Measurements from ENCODE around the gene NUP160.
"Not testable (repeated sequence)": the region's sequence is repeated elsewhere in the genome, so short reads cannot be mapped to it uniquely, and the experiment has no call there.

NUP160 gene

DNA sequence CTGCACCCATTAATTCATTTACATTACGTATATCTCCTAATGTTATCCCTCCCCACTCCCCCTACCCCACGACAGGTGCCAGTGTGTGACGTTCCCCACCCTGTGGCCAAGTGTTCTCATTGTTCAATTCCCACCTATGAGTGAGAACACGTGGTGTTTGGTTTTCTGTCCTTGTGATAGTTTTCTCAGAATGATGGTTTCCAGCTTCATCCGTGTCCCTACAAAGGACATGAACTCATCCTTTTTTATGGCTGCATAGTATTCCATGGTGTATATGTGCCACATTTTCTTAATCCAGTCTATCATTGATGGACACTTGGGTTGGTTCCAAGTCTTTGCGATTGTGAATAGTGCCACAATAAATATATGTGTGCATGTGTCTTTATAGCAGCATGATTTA lies 25.5 kb downstream of the NUP160 start:
- DNase-seq; in situ Hi-C loops (cut with MboI; ENCODE audit: low pct_unique_long_range_greater_than_20kb, low sequenced_read_pairs): not testable (repeated sequence)

- no peak for DNase-seq
- in situ Hi-C loops (cut with MboI; ENCODE audit: low pct_unique_long_range_greater_than_20kb, low sequenced_read_pairs), result no loop called here
These were observed 28.4 kb downstream of the NUP160 start for GRCh38 chr11:47819743-47820142.

DNA sequence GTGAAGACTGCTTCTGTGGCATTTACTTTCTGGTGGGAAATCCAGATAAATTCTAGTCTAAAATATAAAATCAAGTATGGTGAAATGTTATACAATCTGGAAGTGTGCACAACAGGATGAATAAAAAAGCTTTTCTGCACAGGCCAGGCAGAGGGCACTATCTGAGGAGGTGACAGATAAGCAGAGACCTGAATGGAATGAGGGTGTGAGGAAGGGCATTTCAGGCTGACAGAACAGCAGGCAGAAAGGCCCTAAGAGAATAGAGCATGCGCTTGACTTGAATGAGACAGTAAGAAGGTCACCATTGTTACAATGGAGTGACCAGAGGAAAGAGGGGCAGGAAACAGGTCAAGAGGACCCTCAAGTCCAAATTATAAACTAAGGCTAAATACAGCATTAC lies 47.4 kb downstream of the NUP160 start:
- in situ Hi-C loops (cut with MboI; ENCODE audit: low pct_unique_long_range_greater_than_20kb, low sequenced_read_pairs), result no loop called here
- DNase-seq, result no peak

DNA sequence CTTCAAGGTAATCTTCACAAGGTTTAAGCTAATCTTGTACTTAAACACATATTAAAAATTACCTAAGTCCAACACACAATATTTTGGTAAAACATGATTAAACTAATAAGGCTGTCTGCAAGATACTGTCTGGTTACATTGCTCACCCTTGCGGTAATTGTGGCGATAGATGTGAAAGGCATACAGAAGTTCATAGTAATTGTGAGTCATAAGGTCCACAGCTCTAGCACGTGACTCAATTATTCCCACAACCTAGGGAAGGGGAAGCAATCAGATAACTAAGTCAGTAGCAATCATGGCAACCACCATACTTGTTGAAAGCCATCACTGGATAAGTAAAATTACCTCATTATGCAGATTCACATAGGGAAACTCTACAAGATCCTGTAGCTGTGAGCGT lies 50.5 kb downstream of the NUP160 start:
- in situ Hi-C loops (cut with MboI; ENCODE audit: low pct_unique_long_range_greater_than_20kb, low sequenced_read_pairs), result no loop called here
- no peak for DNase-seq

GRCh38 chr11:47791774-47792430 lies 56.2 kb downstream of the NUP160 start:
- in situ Hi-C loops (cut with MboI; ENCODE audit: low pct_unique_long_range_greater_than_20kb, low sequenced_read_pairs), result no loop called here
- no peak for DNase-seq

DNA sequence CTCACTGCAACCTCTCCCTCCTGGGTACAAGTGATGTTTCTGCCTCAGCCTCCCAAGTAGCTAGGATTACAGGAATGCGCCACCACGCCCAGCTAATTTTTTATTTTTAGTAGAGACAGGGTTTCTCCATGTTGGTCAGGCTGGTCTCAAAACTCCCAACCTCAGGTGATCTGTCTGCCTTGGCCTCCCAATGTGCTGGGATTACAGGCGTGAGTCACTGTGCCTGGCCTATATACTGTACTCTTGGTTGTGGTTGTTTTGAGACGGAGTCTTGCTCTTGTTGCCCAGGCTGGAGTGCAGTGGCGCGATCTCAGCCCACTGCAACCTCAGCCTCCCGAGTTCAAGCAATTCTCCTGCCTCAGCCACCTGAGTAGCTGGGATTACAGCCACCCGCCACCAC lies 58.1 kb downstream of the NUP160 start:
- DNase-seq; in situ Hi-C loops (cut with MboI; ENCODE audit: low pct_unique_long_range_greater_than_20kb, low sequenced_read_pairs): not testable (repeated sequence)

DNA sequence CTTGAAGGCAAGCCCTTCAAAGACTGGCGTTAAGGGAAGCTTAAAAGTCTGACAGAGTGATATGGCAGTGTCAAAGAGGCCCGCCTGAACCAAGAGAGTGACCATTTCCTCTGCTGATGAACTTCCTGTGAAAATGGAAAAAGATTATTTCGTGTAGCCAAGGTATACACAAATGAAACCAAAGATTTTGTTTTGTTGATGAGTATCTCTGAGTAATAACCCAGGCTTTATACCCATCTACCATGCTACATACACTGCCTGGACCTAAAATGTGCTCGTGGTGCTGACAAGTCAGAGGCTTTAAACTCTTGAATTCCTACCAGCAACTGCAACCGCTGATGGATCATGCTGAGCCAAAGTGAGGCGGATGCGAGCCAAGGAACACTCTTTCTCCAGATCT lies 60.0 kb downstream of the NUP160 start:
- no peak for DNase-seq
- in situ Hi-C loops (cut with MboI; ENCODE audit: low pct_unique_long_range_greater_than_20kb, low sequenced_read_pairs), result no loop called here

- DNase-seq, result no peak
- in situ Hi-C loops (cut with MboI; ENCODE audit: low pct_unique_long_range_greater_than_20kb, low sequenced_read_pairs), result no loop called here
These were observed 61.8 kb downstream of the NUP160 start for GRCh38 chr11:47786373-47786772.

GRCh38 chr11:47784785-47785381 lies 63.3 kb downstream of the NUP160 start:
- DNase-seq, result no peak
- in situ Hi-C loops (cut with MboI; ENCODE audit: low pct_unique_long_range_greater_than_20kb, low sequenced_read_pairs), result no loop called here

DNA sequence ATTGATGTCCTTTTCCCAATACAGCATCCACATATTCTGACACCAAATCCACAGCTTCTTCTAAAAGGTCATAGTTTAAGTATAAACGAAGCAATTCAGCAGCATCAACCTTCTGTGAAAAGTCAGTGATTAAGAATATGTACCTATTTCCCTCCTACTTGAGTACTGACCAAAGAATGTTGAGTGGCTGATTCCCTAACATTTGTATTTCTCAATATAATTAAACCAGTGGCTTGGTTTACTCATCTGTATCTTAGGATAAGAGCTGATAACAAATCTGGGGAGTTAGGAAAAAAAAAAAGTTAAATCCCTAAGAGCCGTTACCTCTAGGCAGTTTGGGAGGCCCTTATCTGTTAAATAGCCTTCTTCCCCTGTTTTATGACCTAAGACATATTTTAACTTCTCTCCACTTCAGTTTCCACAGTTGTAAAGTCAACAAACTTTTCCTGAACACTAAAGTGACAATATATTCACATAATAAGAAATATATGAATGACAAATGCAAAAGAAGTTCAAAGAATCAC lies 65.0 kb downstream of the NUP160 start:
- no peak for DNase-seq
- in situ Hi-C loops (cut with MboI; ENCODE audit: low pct_unique_long_range_greater_than_20kb, low sequenced_read_pairs), result no loop called here

DNA sequence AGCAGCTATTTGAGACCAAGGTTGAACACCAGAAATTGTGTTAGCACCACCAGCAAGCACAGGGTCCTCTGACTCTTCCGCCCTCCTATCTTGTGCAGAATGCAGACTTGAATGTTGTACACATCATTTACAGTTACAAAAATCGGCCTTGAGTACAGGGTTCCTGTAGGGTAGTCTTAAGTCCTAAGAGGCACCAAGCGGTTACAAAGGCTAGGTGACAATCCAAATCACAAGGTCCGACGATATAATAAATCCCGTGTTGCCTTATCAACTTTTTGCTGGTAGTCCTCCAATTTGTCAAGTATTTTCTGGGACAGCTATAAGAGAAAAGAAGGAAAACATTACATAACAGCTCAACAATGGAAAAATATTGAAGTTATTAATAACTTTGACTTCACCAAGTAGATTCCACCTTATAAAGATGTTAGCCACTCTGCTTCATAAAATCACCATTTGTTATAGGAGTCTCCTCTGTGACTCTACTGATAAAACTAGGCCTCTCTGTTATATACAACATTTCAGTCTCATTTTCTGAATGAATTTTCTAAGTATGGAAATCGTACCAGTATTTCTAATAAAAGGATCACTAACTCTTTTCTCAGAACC lies 69.2 kb downstream of the NUP160 start:
- in situ Hi-C loops (cut with MboI; ENCODE audit: low pct_unique_long_range_greater_than_20kb, low sequenced_read_pairs), result no loop called here
- no peak for DNase-seq

DNA sequence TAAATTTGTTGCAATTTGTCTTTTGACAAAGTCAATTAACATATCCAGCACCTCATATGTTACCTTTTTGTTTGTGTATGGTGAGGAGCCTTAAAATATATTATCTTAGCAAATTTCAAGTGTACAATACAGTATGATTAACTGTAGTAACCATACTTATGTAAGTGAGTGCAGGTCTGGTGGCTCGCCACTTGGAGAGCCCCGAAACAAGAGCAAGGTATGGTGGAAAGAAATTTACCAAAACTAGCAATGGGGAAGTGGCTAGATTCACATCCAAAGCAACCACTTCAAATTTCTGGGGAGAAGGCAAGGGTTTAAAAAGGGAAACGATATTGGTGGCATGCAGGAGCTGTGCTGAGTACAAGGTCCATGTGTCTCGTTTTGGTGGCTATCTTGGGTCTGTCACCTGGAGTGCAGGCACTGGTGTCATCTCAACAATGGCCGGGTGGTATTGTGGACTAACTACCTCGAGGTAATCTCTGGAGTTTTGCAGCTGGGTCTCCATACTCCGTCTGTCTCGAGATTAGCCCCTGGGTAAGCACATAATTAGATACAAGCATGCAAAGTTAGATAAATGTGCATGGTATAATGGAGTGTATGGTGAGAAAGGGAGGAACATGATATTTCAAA lies 72.8 kb downstream of the NUP160 start:
- in situ Hi-C loops (cut with MboI; ENCODE audit: low pct_unique_long_range_greater_than_20kb, low sequenced_read_pairs), result no loop called here
- no peak for DNase-seq

DNA sequence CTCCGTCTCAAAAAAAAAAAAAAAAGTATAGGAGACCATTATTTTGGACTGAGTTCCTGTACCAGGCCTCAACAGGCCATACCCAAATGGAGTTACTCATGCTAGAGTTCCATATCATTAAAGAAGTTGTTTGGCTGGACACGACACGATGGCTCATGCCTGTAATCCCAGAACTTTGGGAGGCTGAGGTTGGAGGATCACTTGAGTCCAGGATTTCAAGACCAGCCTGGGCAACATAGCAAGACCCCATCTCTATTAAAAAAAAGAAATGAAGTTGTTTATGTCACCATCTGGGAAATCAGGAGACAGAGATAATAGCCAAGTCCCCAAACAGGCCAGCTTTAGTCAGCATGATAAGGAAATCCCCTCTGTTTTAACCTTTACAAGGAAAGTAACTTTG lies 74.3 kb downstream of the NUP160 start:
- in situ Hi-C loops (cut with MboI; ENCODE audit: low pct_unique_long_range_greater_than_20kb, low sequenced_read_pairs), result no loop called here
- no peak for DNase-seq

- in situ Hi-C loops (cut with MboI; ENCODE audit: low pct_unique_long_range_greater_than_20kb, low sequenced_read_pairs); DNase-seq: not testable (repeated sequence)
These were observed 78.6 kb downstream of the NUP160 start for GRCh38 chr11:47769556-47769955.

GRCh38 chr11:47768101-47768612 lies 80.0 kb downstream of the NUP160 start:
- peak; percentile 56 for DNase-seq
- in situ Hi-C loops (cut with MboI; ENCODE audit: low pct_unique_long_range_greater_than_20kb, low sequenced_read_pairs), result no loop called here

DNA sequence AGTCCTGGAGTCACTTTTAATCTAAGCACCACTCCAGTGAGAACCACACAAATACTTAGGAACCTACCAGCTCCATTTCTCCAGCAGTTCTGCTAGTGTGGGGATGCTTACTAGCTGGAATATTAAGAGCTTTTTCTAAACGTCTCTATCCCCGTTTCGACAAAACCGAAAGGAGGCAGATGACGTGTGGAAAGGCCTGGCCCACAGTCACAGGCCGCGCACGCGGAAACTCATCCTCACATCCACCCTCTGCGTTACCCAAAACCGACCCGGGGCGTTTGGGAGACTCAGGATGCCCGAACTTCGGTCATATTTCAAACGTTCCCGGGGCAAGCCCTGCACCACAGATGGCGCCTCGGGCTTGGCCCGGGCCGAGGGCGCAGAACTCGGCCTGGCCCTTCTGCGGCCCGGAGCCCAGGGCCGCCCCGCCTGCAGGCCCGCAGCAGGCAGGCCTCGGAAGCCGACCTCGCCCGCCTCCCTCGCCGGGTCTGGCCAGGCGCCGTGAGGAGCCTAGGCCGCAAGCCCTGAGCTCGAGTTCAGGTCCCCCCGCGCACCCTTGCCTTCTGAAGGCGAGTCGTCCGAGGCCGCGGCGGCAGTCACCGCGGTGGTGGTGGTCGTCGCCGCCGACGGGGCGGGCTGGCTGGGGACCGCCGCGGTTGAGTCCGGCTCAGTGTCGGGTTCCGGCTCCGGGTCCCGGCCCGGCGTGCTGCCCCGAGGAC lies 81.5 kb downstream of the NUP160 start:
- DNase-seq, result peak; percentile 64
- in situ Hi-C loops (cut with MboI; ENCODE audit: low pct_unique_long_range_greater_than_20kb, low sequenced_read_pairs), result no loop called here

GRCh38 chr11:47765086-47765485 lies 83.1 kb downstream of the NUP160 start:
- in situ Hi-C loops (cut with MboI; ENCODE audit: low pct_unique_long_range_greater_than_20kb, low sequenced_read_pairs), result no loop called here
- DNase-seq, result peak; percentile 19

- in situ Hi-C loops (cut with MboI; ENCODE audit: low pct_unique_long_range_greater_than_20kb, low sequenced_read_pairs); DNase-seq: not testable (repeated sequence)
These were observed 88.9 kb downstream of the NUP160 start for GRCh38 chr11:47759291-47759690.

- in situ Hi-C loops (cut with MboI; ENCODE audit: low pct_unique_long_range_greater_than_20kb, low sequenced_read_pairs), result no loop called here
- no peak for DNase-seq
These were observed 91.9 kb downstream of the NUP160 start for GRCh38 chr11:47756208-47756607.
